NCI-H146 treated with DMSO at 0.1 percent for 48 hours (cell line): ENCODE data around the gene ZNRD2.

Source experiments
- DNase-seq: peaks from one replicate; lab custom pipeline; 2025; ENCODE audit not compliant: unreplicated experiment; lab: John Stamatoyannopoulos, UW

The ZNRD2 gene

GRCh38 chr11:65609229-65609628, 39.0 kb downstream of the ZNRD2 start:
- DNase-seq = no peak

- no peak for DNase-seq
Measured at GRCh38 chr11:65609665-65610064, 39.4 kb downstream of the ZNRD2 start.

GRCh38 chr11:65610404-65610803, 40.1 kb downstream of the ZNRD2 start:
- no peak for DNase-seq

GRCh38 chr11:65611028-65611757, 40.9 kb downstream of the ZNRD2 start:
- no peak for DNase-seq

GRCh38 chr11:65611758-65612603, 41.7 kb downstream of the ZNRD2 start:
- no peak for DNase-seq

GRCh38 chr11:65612691-65613090, 42.4 kb downstream of the ZNRD2 start:
- no peak for DNase-seq

- no peak for DNase-seq
Measured at GRCh38 chr11:65613091-65613928, 43.0 kb downstream of the ZNRD2 start.

GRCh38 chr11:65615229-65615949, 45.1 kb downstream of the ZNRD2 start, which contains the start of gene PCNX3:
Gene PCNX3, plus strand, starts transcription at chr11:65615776. Its CDS starts 536 bp downstream, at chr11:65616312.
- DNase-seq = peak; percentile 99

- no peak for DNase-seq
Measured at GRCh38 chr11:65615950-65616574, 45.8 kb downstream of the ZNRD2 start.

GRCh38 chr11:65616575-65617001, 46.3 kb downstream of the ZNRD2 start:
- DNase-seq = no peak

- DNase-seq = no peak
Measured at GRCh38 chr11:65617136-65617850, 47.0 kb downstream of the ZNRD2 start.

GRCh38 chr11:65617990-65618751, 47.9 kb downstream of the ZNRD2 start:
- no peak for DNase-seq

GRCh38 chr11:65618763-65619162, 48.5 kb downstream of the ZNRD2 start:
- no peak for DNase-seq

GRCh38 chr11:65619281-65619928, 49.1 kb downstream of the ZNRD2 start:
- DNase-seq = no peak

- DNase-seq = no peak
Measured at GRCh38 chr11:65620666-65621065, 50.4 kb downstream of the ZNRD2 start.

- no peak for DNase-seq
Measured at GRCh38 chr11:65621460-65621859, 51.2 kb downstream of the ZNRD2 start.
